Measurements from ENCODE around the gene EFCAB8. TPM values are rescaled to one million over a fixed set of nuclear protein-coding genes. Genes with fewer than 3 reads are reported as not detected.

The EFCAB8 gene
- under 1 TPM in 2 of 4 donors, not detected in 2; 0.13 to 0.78 TPM for total RNA-seq

DNA sequence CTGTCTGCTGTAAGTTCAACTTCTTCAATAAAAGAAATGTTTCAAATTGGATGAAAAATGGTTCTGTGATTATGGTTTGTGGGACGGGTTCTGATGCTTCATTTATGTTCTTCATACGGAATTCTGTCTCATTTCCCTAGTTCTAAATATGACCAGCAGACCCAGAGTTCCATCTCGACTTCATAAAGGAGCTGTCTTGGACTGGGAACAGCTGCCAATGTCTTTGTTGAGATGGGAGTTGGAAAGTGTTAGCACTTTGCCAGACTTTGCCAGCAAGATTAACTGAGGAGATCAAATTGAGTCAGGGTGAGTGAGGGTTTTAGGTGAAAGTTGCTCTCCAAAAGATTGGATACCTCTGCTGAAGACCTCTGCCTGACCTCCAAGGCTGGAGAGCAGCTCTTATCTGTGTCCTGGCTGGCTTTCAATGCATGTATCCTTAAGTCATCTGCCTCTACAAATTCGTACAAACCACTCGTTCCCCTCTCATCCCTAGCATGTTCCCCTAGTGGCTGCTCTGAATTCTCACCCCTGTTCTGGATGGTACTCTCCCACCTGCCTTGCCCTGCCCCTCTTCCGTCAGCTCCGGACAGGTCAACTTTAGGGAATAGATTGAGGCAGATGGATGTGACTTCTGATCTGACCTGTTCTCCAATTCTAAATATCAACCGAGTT is at the start of gene EFCAB8:
Gene EFCAB8 (plus strand): TSS at position 223 of the 672 bp plus-strand sequence. CDS start 4,870 bp downstream, outside the sequence.
- ATAC-seq, result no peak
- TF ChIP-seq POLR2AphosphoS5 (IDR thresholded peaks at IDR 0.05) (no peak), EP300 (IDR thresholded peaks at IDR 0.05) (no peak), POLR2A (IDR thresholded peaks at IDR 0.05) (no peak)
- TF ChIP-seq, protein P1, sequence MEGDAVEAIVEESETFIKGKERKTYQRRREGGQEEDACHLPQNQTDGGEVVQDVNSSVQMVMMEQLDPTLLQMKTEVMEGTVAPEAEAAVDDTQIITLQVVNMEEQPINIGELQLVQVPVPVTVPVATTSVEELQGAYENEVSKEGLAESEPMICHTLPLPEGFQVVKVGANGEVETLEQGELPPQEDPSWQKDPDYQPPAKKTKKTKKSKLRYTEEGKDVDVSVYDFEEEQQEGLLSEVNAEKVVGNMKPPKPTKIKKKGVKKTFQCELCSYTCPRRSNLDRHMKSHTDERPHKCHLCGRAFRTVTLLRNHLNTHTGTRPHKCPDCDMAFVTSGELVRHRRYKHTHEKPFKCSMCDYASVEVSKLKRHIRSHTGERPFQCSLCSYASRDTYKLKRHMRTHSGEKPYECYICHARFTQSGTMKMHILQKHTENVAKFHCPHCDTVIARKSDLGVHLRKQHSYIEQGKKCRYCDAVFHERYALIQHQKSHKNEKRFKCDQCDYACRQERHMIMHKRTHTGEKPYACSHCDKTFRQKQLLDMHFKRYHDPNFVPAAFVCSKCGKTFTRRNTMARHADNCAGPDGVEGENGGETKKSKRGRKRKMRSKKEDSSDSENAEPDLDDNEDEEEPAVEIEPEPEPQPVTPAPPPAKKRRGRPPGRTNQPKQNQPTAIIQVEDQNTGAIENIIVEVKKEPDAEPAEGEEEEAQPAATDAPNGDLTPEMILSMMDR (IDR thresholded peaks at IDR 0.05), result no peak

DNA sequence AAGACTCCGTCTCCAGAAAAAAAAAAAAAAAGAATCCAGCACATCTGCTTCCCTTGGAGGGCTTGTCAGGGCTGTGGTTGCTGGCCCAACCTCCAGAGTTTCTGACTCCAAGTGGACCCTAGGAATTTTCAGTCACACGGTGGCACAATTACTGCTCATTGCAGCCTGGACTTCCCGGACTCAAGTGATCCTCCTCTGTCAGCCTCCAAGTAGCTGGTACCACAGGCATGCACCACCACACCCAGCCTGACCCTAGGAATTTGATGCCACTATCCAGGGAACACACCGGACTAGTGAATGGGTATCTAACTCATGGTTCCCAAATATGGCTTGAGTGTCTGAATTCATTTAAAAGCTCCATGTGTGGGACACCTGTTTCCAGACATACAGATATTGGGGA is 48.8 kb upstream of the EFCAB8 start:
- no peaks in the 10 kb centered on the region for H3K4me1 ChIP-seq
- no peaks in the 10 kb centered on the region for H3K27me3 ChIP-seq
- WGBS, 2 donors (ENCODE audit: low coverage in 1 of 2), result 86 to 92% methylated on average over 2 to 4 of the region's 4 CpGs
- H3K27ac ChIP-seq, result no peak overlapping the region
- peaks cover 0 to 5% of the 10 kb centered on the region in 2 donors for H3K36me3 ChIP-seq
- H3K4me3 ChIP-seq, result no peak overlapping the region
- ATAC-seq, result no peak
- TF ChIP-seq POLR2AphosphoS5 (IDR thresholded peaks at IDR 0.05) (no peak), POLR2A (IDR thresholded peaks at IDR 0.05) (no peak), EP300 (IDR thresholded peaks at IDR 0.05) (no peak)
- TF ChIP-seq, protein P1 (IDR thresholded peaks at IDR 0.05), result no peak
- no peaks in the 10 kb centered on the region for H3K9me3 ChIP-seq

More for the DNA sequence above, at the start of gene EFCAB8:
- no peak within 1 kb of the TSS for H3K4me3 ChIP-seq
- H3K36me3 ChIP-seq, result peaks cover 0 to 42% of the 10 kb centered on the region in 2 donors
- no peaks in the 10 kb centered on the region for H3K27me3 ChIP-seq
- WGBS, 2 donors (ENCODE audit: low coverage in 1 of 2), result 51 to 64% methylated on average over 8 of the region's 8 CpGs
- H3K9me3 ChIP-seq, result no peaks in the 10 kb centered on the region
- no peaks in the 10 kb centered on the region for H3K4me1 ChIP-seq
- no peak within 1 kb of the TSS for H3K27ac ChIP-seq

DNA sequence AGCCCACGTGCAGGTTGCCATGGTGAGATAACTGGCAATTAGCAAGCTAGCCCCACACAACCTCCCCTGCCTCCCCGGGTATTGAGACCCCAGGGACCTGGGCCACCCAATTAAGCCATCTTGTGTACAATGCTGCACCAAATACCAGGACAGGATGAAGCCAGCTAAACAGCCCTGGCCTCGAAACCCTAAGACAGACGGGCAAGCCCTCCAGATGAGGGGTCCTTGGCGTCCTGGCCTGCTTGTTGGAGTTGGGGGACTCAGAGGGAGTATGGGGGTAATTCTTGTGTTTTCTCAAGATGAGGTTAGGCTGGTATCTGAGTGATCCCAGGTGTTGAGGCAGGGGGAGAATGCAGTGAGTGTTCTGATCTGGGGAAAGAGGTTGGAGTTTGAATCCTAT is 47.8 kb upstream of the EFCAB8 start:
- H3K27me3 ChIP-seq, result no peaks in the 10 kb centered on the region
- TF ChIP-seq POLR2A (IDR thresholded peaks at IDR 0.05), result no peak
- no peak for TF ChIP-seq POLR2AphosphoS5 (IDR thresholded peaks at IDR 0.05)
- TF ChIP-seq, protein P1 (IDR thresholded peaks at IDR 0.05), result no peak
- H3K4me1 ChIP-seq, result no peaks in the 10 kb centered on the region
- ATAC-seq, result no peak
- H3K4me3 ChIP-seq, result no peak overlapping the region
- H3K36me3 ChIP-seq, result peaks cover 0 to 5% of the 10 kb centered on the region in 2 donors
- H3K27ac ChIP-seq, result no peak overlapping the region
- 96 to 100% methylated on average over 2 to 3 of the region's 5 CpGs for WGBS, 2 donors (ENCODE audit: low coverage in 1 of 2)
- no peaks in the 10 kb centered on the region for H3K9me3 ChIP-seq

DNA sequence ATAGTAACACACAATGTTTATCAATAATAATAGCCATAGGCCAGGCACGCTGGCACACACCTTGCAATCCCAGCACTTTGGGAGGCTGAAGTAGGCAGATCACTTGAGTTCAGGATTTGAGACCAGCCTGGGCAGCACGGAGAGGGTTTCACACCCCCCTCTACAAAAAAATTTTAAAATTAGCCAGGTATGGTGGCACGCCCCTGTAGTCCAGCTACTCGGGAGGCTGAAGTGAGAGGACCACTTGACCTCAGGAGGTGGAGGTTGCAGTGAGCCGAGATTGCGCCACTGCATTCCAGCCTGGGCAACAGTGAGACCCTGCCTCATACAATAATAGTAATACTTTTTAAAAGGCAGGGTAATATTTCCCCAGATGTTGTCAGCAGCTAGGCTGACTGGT is 46.8 kb upstream of the EFCAB8 start:
- Histone ChIP-seq H3K4me1 (no peaks in the 10 kb centered on the region), H3K27me3 (no peaks in the 10 kb centered on the region), H3K4me3 (no peak overlapping the region), H3K36me3 (peaks cover 0 to 5% of the 10 kb centered on the region in 2 donors), H3K9me3 (no peaks in the 10 kb centered on the region), H3K27ac (no peak overlapping the region)
- WGBS, 2 donors (ENCODE audit: low coverage in 1 of 2), result 80% methylated on average over 2 of the region's 6 CpGs; no CpG with 5 or more reads in 1 of the 2 donors
- no peak for ATAC-seq
- TF ChIP-seq, protein P1 (IDR thresholded peaks at IDR 0.05), result no peak
- TF ChIP-seq POLR2AphosphoS5 (IDR thresholded peaks at IDR 0.05) (no peak), POLR2A (IDR thresholded peaks at IDR 0.05) (no peak), EP300 (IDR thresholded peaks at IDR 0.05) (no peak)
